RWPE2 (cell line): ENCODE measurements around the gene LAPTM4A.
A peak's percentile ranks its signal among the peaks of the same experiment; 100 is the strongest.

Source experiments
- ATAC-seq: fragments of 200-7000 bp; cut with Tn5 transposase; 3 replicates; pipeline ENCODE4 v1.9.1; 2021; ENCODE audit warnings: low read depth
- DNase-seq: peaks from one replicate; pipeline ENCODE4 v3.0.0-alpha.2; 2020; ENCODE audit warnings: low spot score
- H3K27ac ChIP-seq: fragments of 450-650 bp; 2 replicates; pipeline ENCODE4 v1.5.1; 2017; ENCODE audit warnings: mild to moderate bottlenecking; ENCODE audit not compliant: poor library complexity, severe bottlenecking
- H3K27me3 ChIP-seq: fragments of 250-450 bp; sonication (Bioruptor Pico); 2 replicates; pipeline ENCODE4 v1.5.1; 2021; ENCODE audit warnings: mild to moderate bottlenecking, moderate library complexity; ENCODE audit not compliant: insufficient read depth, poor library complexity, severe bottlenecking
- H3K36me3 ChIP-seq: fragments of 250-450 bp; sonication (Bioruptor Pico); 2 replicates; pipeline ENCODE4 v1.5.1; 2020; ENCODE audit warnings: low read depth, mild to moderate bottlenecking, moderate library complexity
- H3K4me1 ChIP-seq: fragments of 250-450 bp; sonication (Bioruptor Pico); 2 replicates; pipeline ENCODE4 v1.5.1; 2021; ENCODE audit warnings: mild to moderate bottlenecking, moderate library complexity; ENCODE audit not compliant: insufficient read depth, poor library complexity, severe bottlenecking
- H3K4me3 ChIP-seq: fragments of 250-450 bp; sonication (Bioruptor Pico); 2 replicates; pipeline ENCODE4 v1.5.1; 2021; ENCODE audit warnings: mild to moderate bottlenecking, moderate library complexity; ENCODE audit not compliant: severe bottlenecking
- H3K9me3 ChIP-seq: fragments of 250-450 bp; sonication (Bioruptor Pico); 2 replicates; pipeline ENCODE4 v1.5.1; 2021; ENCODE audit warnings: mild to moderate bottlenecking, moderate library complexity; ENCODE audit not compliant: severe bottlenecking
- TF ChIP-seq, protein P1 (sequence below): fragments of 450-650 bp; IDR thresholded peaks from one replicate; pipeline ENCODE4 v1.5.1; 2017; ENCODE audit warnings: mild to moderate bottlenecking, moderate library complexity; ENCODE audit not compliant: poor library complexity, severe bottlenecking

The LAPTM4A gene

DNA sequence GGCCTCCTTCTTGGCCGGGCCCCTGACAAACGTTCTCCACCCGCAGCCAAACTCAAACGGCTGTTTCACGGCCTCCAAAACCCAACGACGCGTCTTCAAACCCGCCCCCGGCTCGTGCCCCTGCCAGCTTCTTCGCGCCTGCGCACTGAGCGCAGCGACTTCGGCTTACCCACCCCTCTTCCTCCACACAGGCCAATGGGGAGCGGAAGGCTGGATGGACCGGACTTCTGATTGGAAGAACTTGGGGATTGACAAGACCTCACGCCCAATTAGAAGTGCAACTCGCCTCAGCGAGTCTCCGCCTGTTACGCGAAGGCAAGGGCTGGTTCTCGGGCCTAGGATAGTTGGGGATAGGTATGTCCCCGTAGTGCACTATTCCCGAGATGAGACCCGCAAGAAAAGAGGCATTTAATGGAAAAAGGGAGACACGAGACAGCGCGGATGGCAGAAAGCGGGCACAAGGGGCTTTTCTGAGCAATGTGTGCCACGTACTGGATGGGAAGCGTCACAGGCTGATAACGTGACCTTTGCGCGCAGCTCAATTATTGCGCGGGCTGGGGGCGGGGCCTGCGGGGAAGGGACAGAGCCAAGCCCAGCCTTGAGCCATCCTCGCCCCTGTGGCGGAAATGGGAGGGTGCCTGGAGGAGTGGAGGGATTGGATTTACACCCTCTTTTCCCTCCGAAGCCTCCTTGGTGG, at the start of gene LAPTM4A:
Gene LAPTM4A, minus strand, starts transcription at position 97 of the 697 bp plus-strand sequence. CDS start 108 bp downstream, outside the sequence.
- peak; percentile 91 for ATAC-seq
- H3K36me3 ChIP-seq = peaks cover 13% of the 10 kb centered on the region
- peak; percentile 98 for DNase-seq
- TF ChIP-seq, protein P1, sequence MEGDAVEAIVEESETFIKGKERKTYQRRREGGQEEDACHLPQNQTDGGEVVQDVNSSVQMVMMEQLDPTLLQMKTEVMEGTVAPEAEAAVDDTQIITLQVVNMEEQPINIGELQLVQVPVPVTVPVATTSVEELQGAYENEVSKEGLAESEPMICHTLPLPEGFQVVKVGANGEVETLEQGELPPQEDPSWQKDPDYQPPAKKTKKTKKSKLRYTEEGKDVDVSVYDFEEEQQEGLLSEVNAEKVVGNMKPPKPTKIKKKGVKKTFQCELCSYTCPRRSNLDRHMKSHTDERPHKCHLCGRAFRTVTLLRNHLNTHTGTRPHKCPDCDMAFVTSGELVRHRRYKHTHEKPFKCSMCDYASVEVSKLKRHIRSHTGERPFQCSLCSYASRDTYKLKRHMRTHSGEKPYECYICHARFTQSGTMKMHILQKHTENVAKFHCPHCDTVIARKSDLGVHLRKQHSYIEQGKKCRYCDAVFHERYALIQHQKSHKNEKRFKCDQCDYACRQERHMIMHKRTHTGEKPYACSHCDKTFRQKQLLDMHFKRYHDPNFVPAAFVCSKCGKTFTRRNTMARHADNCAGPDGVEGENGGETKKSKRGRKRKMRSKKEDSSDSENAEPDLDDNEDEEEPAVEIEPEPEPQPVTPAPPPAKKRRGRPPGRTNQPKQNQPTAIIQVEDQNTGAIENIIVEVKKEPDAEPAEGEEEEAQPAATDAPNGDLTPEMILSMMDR = no peak
- no peaks in the 10 kb centered on the region for H3K9me3 ChIP-seq
- no peaks in the 10 kb centered on the region for H3K27me3 ChIP-seq
- peaks cover 28% of the 10 kb centered on the region for H3K4me1 ChIP-seq
- peak within 1 kb of the TSS; percentile 93 for H3K27ac ChIP-seq
- H3K4me3 ChIP-seq = peak within 1 kb of the TSS; percentile 67

DNA sequence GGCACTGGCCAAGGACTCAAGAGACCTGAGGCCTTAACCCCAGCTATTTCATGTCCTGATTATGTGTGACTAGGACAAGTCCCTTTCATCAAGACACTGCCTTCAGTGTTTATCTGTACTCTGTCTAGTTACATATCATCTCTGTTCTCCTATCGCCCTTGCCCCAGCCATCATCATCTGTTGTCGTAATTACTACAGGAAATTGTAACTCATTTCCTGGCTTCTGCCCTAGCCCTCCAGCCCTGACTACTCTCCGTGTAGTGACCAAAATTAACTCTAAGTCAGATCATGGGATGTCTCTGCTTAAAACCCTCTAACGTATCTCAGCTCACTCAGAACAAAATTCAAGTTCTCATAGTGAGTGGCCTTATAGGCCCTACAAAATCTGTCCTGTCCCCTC, 49.3 kb upstream of the LAPTM4A start:
- TF ChIP-seq, protein P1 = no peak
- H3K4me1 ChIP-seq = no peaks in the 10 kb centered on the region
- H3K4me3 ChIP-seq = no peak overlapping the region
- DNase-seq = no peak
- no peaks in the 10 kb centered on the region for H3K9me3 ChIP-seq
- no peaks in the 10 kb centered on the region for H3K27me3 ChIP-seq
- no peaks in the 10 kb centered on the region for H3K36me3 ChIP-seq
- H3K27ac ChIP-seq = no peak overlapping the region
- no peak for ATAC-seq

DNA sequence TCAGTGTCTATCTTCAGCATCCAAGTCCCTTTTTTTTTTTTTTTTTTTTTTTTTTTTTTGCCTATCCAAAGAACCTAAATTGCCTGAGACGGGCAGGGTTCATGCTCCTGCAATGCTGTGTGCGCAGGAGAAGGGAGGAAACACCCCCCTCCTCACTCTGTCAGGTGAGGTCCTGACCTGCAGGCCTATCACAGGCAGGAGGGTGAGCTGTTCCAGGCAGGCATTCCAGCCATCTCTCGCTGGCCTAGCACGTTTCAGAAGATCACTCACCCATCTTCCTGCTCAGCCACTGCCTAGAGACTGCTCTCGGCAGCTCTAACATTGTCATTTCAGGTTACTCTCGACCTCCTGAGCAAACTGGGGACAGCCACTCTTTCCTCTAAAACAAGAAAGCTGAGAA, 48.4 kb upstream of the LAPTM4A start:
- ATAC-seq (no peak), DNase-seq (no peak)
- Histone ChIP-seq H3K27me3 (no peaks in the 10 kb centered on the region), H3K36me3 (no peaks in the 10 kb centered on the region), H3K27ac (no peak overlapping the region), H3K4me3 (no peak overlapping the region), H3K4me1 (peaks cover 4% of the 10 kb centered on the region), H3K9me3 (no peaks in the 10 kb centered on the region)
- TF ChIP-seq, protein P1 = no peak

DNA sequence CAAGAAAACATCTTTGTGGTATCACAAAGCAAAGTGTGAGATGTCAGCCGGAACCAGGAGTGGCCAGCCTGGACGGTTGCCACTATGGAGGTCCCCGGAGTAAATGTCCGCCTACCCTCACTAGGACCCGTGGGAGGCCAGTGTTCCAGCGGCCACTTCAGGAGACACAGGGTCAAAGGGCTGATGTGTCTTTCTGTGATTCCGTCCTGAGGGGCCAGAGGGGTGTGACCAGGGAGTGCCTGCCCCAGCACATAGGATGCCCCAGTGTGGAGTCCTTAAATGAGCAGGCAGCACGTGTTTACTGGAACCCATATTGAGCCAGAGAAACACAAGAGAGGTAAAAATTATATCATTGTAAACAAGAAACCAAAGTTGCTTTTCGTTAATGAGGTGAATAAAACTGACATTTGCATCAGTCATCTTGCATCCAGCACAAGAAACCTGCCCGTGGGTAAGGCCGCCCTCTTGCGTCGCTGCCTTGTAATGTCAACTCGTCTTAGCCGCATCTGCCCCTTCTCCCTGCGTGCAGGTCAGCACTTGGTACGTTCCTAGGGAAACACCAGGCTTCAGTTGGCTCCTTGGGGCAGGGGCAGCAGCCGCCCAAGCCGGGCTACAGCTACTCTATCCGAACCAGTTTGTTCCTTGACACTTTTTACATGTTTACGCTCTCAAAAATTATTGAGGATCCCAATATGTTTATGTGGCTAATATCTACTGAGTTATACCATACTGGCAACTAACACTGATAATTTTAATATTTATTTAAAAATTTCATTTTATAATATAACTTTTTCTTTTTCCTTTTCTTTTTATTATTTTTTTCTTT, 46.7 kb upstream of the LAPTM4A start:
- peaks cover 21% of the 10 kb centered on the region for H3K4me1 ChIP-seq
- H3K4me3 ChIP-seq = no peak overlapping the region
- no peak overlapping the region for H3K27ac ChIP-seq
- ATAC-seq (peak; percentile 87), DNase-seq (no peak)
- TF ChIP-seq, protein P1 = peak; percentile 97
- H3K36me3 ChIP-seq = no peaks in the 10 kb centered on the region
- no peaks in the 10 kb centered on the region for H3K9me3 ChIP-seq
- no peaks in the 10 kb centered on the region for H3K27me3 ChIP-seq

DNA sequence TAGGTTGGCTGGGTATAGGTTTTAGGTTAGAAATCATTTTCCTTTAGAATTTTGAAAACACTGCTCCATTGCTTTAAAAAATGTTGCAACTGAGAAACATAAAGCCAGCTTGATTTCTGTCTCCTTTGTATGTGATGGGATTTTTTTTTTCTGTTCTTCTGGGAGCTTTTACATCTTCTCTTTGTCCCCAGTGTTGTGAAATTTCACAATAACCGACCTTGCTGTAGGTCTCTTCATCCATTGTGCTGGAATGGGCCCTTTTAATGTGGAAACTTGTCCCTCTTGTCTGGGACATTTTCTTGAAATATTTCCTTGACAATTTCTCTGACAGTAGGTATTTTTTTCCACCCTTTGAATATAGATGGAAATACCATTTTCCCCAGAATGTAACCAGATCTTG, 44.0 kb upstream of the LAPTM4A start:
- DNase-seq (no peak), ATAC-seq (no peak)
- Histone ChIP-seq H3K9me3 (no peaks in the 10 kb centered on the region), H3K36me3 (no peaks in the 10 kb centered on the region), H3K27ac (peak overlapping the region; percentile 91), H3K4me3 (no peak overlapping the region), H3K27me3 (no peaks in the 10 kb centered on the region), H3K4me1 (peaks cover 46% of the 10 kb centered on the region)
- TF ChIP-seq, protein P1 = no peak
